Measurements from ENCODE around the gene CORO1C. TPM values are rescaled to one million over a fixed set of nuclear protein-coding genes. Genes with fewer than 3 reads are reported as not detected.
A peak's percentile ranks its signal among the peaks of the same experiment; 100 is the strongest.

CORO1C gene
- total and polyA plus RNA-seq, 4 experiments from 2014 or later, result 8.0 to 12.6 (median 11.1) TPM

- Mint-ChIP-seq H3K9me3 (no peaks in the 10 kb centered on the region), H3K4me3 (peak overlapping the region in 7 of 8 donors; percentile 48 to 85 (median 78)), H3K27me3 (no peaks in the 10 kb centered on the region), H3K27ac (peak overlapping the region; percentile 68 to 89 (median 80)), H3K4me1 (peaks cover 41 to 70% (median 55%) of the 10 kb centered on the region in 4 donors), H3K36me3 (no peaks in the 10 kb centered on the region)
- Histone ChIP-seq H3K4me1 (ENCODE audit: insufficient read depth, low read length) (peaks cover 50% of the 10 kb centered on the region), H3K36me3 (ENCODE audit: insufficient read depth, low read length) (no peaks in the 10 kb centered on the region), H3K27me3 (ENCODE audit: insufficient read depth, low read length) (no peaks in the 10 kb centered on the region), H3K9me3 (ENCODE audit: control insufficient read depth in 1 of 2, low read length in 2 of 2) (no peaks in the 10 kb centered on the region), H3K27ac (ENCODE audit: low read depth, low read length) (no peak overlapping the region), H3K4me3 (ENCODE audit: low read length in 2 of 2) (no peak overlapping the region)
- CTCF ChIA-PET (ENCODE audit: partially characterized antibody), result interaction anchor here (0.7 to 5.8 kb wide), 10 partner anchors 11 to 114 kb away, joined by 3 to 35 read pairs (median 6); no protein-coding TSS in a partner anchor
- POLR2A ChIA-PET (ENCODE audit: partially characterized antibody), result interaction anchor here (0.8 to 2.5 kb wide), 7 partner anchors 40 to 128 kb away, joined by 3 to 12 read pairs (median 5); partner anchors contain the start of genes ISCU, SART3 and SELPLG
- DNase-seq, result no peak
- intact Hi-C loops (cut with micrococcal nuclease), result loop anchor here (2.0 kb wide), 1 partner anchor 25 kb away; no protein-coding TSS in a partner anchor
These were observed 41.2 kb downstream of the CORO1C start for GRCh38 chr12:108690191-108690518.

DNA sequence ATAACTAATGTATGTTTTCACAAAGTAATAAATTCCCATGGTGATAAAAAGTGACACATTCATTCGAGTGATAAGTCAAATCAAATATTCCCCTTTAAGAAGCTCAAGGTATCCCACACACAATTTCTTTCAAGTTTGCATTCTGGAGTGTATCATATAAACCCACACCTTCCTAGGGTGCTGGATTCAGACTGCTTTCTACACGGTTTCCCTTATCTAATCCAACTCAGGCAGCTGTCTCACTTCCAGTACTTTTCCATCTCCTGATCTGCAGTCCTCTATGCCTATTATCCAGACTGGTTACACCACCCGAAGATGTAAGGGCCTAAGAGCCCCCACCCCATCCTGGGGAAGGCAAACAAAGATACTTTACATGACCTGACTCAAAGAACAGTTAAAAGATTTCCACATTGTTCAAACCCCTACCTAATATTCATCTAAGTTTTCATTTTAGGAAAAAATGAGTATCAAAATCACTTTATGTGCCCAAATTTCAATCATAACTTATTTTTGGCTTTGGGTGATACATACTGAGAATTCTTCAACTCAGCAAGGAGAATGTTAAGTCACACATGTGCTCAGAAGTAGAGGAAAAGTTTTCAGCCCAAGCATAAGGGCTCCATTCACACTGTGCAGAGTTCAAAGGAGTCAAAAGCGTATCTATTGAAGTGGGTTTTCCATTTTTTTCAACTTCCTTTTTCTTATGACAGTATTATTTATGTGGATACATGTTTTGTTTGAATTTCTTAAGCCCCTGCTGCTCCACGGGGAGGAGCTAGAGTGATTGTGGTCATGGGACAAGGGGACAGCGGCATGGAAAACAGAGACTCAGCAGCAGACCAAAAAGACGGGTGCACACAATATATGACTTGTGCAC lies 41.8 kb downstream of the CORO1C start:
- Histone ChIP-seq H3K9me3 (ENCODE audit: control insufficient read depth in 1 of 2, low read length in 2 of 2) (no peaks in the 10 kb centered on the region), H3K36me3 (ENCODE audit: insufficient read depth, low read length) (no peaks in the 10 kb centered on the region), H3K4me3 (ENCODE audit: low read length in 2 of 2) (no peak overlapping the region), H3K27ac (ENCODE audit: low read depth, low read length) (no peak overlapping the region), H3K27me3 (ENCODE audit: insufficient read depth, low read length) (no peaks in the 10 kb centered on the region), H3K4me1 (ENCODE audit: insufficient read depth, low read length) (peaks cover 50% of the 10 kb centered on the region)
- ChIA-PET POLR2A (ENCODE audit: partially characterized antibody) (interaction anchor here (0.8 to 2.5 kb wide), 7 partner anchors 41 to 128 kb away, joined by 3 to 12 read pairs (median 5); partner anchors contain the start of genes ISCU, SART3 and SELPLG), CTCF (ENCODE audit: partially characterized antibody) (interaction anchor here (1.0 to 5.8 kb wide), 7 partner anchors 12 to 114 kb away, joined by 3 to 35 read pairs (median 7); no protein-coding TSS in a partner anchor)
- H3K36me3 Mint-ChIP-seq, result no peaks in the 10 kb centered on the region
- H3K27ac Mint-ChIP-seq, result peak overlapping the region; percentile 68 to 89 (median 80)
- peaks cover 41 to 74% (median 58%) of the 10 kb centered on the region in 4 donors for H3K4me1 Mint-ChIP-seq
- peak in 4 of 5 donors; percentile 38 to 49 (median 44) for DNase-seq
- H3K27me3 Mint-ChIP-seq, result no peaks in the 10 kb centered on the region
- intact Hi-C loops (cut with micrococcal nuclease), result loop anchor here (2.0 kb wide), 1 partner anchor 25 kb away; no protein-coding TSS in a partner anchor
- H3K9me3 Mint-ChIP-seq, result no peaks in the 10 kb centered on the region
- peak overlapping the region; percentile 45 to 85 (median 78) for H3K4me3 Mint-ChIP-seq

DNA sequence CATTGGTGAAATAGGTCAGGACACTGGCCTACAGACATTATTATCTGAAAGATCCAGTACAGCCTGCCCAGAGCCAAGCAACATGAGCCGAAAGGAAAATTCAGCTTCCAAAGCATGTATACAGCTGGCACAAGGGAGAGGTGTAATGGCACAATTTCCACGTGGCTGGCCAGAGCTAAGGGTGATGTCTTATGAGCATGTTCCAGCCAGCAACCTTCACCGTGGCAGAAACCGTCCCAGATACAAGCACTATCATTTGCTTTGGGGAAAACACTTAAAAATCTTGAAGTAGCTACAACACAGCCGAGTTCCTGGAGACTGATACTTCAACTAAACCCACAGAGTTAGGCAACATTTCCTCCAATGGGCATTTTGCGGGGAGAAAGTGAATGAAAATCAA lies 44.5 kb downstream of the CORO1C start:
- no peaks in the 10 kb centered on the region for H3K27me3 ChIP-seq (ENCODE audit: insufficient read depth, low read length)
- CTCF ChIA-PET (ENCODE audit: partially characterized antibody), result interaction anchor here (0.9 to 3.8 kb wide), 5 partner anchors 9 to 117 kb away, joined by 3 to 21 read pairs (median 7); no protein-coding TSS in a partner anchor
- DNase-seq, result no peak
- Mint-ChIP-seq H3K4me3 (peak overlapping the region in 1 of 8 donors; percentile 3), H3K36me3 (no peaks in the 10 kb centered on the region), H3K9me3 (no peaks in the 10 kb centered on the region), H3K27me3 (no peaks in the 10 kb centered on the region), H3K4me1 (peaks cover 35 to 58% (median 42%) of the 10 kb centered on the region in 4 donors), H3K27ac (no peak overlapping the region)
- intact Hi-C loops (cut with micrococcal nuclease), result no loop called here
- peaks cover 44% of the 10 kb centered on the region for H3K4me1 ChIP-seq (ENCODE audit: insufficient read depth, low read length)
- H3K4me3 ChIP-seq (ENCODE audit: low read length in 2 of 2), result no peak overlapping the region
- H3K36me3 ChIP-seq (ENCODE audit: insufficient read depth, low read length), result no peaks in the 10 kb centered on the region
- POLR2A ChIA-PET (ENCODE audit: partially characterized antibody), result interaction anchor here (0.7 to 1.5 kb wide), 2 partner anchors 43 to 125 kb away, joined by 3 to 5 read pairs; partner anchors contain the start of genes ISCU and SART3
- no peak overlapping the region for H3K27ac ChIP-seq (ENCODE audit: low read depth, low read length)
- H3K9me3 ChIP-seq (ENCODE audit: control insufficient read depth in 1 of 2, low read length in 2 of 2), result no peaks in the 10 kb centered on the region

DNA sequence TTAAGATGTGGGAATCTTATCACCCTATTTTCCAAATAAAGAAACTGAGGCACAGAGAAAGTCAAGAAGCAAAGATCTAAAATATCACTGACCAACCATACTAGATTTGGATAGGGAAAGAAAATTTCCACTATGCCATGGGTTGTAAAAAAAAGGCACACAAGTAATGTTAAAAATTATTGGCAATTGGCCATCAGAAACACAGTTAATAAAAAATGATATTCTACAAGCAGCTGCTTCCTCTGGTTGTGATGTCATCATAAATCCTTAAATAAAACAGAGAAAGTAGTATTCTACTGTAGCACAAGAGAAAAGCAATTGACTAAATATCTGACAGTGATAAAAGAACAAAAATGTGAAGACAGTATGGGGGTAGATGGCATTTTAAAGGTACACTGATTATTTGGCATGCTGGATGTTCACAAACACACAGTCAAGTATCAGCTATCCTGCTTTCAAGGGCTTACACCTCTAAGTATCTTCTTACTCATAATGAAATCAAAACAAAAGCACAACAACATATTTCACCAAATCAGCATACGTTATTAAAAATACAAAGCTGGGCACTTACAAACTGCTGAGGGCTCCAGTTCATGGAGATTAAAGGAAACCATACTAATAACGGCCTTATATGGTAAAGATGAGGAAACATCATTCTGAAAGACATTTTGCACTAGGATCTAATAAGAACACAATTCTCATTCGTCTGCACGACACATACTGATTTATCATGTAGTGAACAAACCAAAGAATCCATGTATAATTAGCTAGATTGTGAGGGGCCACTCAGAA lies 45.7 kb downstream of the CORO1C start:
- Mint-ChIP-seq H3K4me1 (peaks cover 25 to 46% (median 32%) of the 10 kb centered on the region in 4 donors), H3K36me3 (no peaks in the 10 kb centered on the region), H3K27me3 (no peaks in the 10 kb centered on the region), H3K9me3 (no peaks in the 10 kb centered on the region), H3K4me3 (no peak overlapping the region), H3K27ac (peak overlapping the region in 3 of 7 donors; percentile 4 to 25 (median 19))
- DNase-seq, result no peak
- Histone ChIP-seq H3K4me3 (ENCODE audit: low read length in 2 of 2) (no peak overlapping the region), H3K27me3 (ENCODE audit: insufficient read depth, low read length) (no peaks in the 10 kb centered on the region), H3K4me1 (ENCODE audit: insufficient read depth, low read length) (peaks cover 33% of the 10 kb centered on the region), H3K36me3 (ENCODE audit: insufficient read depth, low read length) (no peaks in the 10 kb centered on the region), H3K27ac (ENCODE audit: low read depth, low read length) (no peak overlapping the region), H3K9me3 (ENCODE audit: control insufficient read depth in 1 of 2, low read length in 2 of 2) (no peaks in the 10 kb centered on the region)
- intact Hi-C loops (cut with micrococcal nuclease), result no loop called here
- CTCF ChIA-PET (ENCODE audit: partially characterized antibody), result interaction anchor here (0.8 to 3.8 kb wide), 7 partner anchors 10 to 118 kb away, joined by 3 to 21 read pairs (median 7); no protein-coding TSS in a partner anchor
- POLR2A ChIA-PET (ENCODE audit: partially characterized antibody), result interaction anchor here (0.7 to 1.5 kb wide), 2 partner anchors 21 to 124 kb away, joined by 3 to 5 read pairs; partner anchors contain the start of genes ISCU and SART3

GRCh38 chr12:108683906-108684556 lies 47.3 kb downstream of the CORO1C start:
- H3K9me3 ChIP-seq (ENCODE audit: control insufficient read depth in 1 of 2, low read length in 2 of 2), result no peaks in the 10 kb centered on the region
- H3K27me3 Mint-ChIP-seq, result no peaks in the 10 kb centered on the region
- H3K9me3 Mint-ChIP-seq, result no peaks in the 10 kb centered on the region
- intact Hi-C loops (cut with micrococcal nuclease), result no loop called here
- no peaks in the 10 kb centered on the region for H3K27me3 ChIP-seq (ENCODE audit: insufficient read depth, low read length)
- H3K36me3 ChIP-seq (ENCODE audit: insufficient read depth, low read length), result no peaks in the 10 kb centered on the region
- no peak overlapping the region for H3K4me3 Mint-ChIP-seq
- no peak overlapping the region for H3K27ac Mint-ChIP-seq
- no peak for DNase-seq
- no peaks in the 10 kb centered on the region for H3K36me3 Mint-ChIP-seq
- no peak overlapping the region for H3K4me3 ChIP-seq (ENCODE audit: low read length in 2 of 2)
- peaks cover 16% of the 10 kb centered on the region for H3K4me1 ChIP-seq (ENCODE audit: insufficient read depth, low read length)
- ChIA-PET CTCF (ENCODE audit: partially characterized antibody) (no interaction called here), POLR2A (ENCODE audit: partially characterized antibody) (no interaction called here)
- no peak overlapping the region for H3K27ac ChIP-seq (ENCODE audit: low read depth, low read length)
- peaks cover 8 to 30% (median 15%) of the 10 kb centered on the region in 4 donors for H3K4me1 Mint-ChIP-seq

DNA sequence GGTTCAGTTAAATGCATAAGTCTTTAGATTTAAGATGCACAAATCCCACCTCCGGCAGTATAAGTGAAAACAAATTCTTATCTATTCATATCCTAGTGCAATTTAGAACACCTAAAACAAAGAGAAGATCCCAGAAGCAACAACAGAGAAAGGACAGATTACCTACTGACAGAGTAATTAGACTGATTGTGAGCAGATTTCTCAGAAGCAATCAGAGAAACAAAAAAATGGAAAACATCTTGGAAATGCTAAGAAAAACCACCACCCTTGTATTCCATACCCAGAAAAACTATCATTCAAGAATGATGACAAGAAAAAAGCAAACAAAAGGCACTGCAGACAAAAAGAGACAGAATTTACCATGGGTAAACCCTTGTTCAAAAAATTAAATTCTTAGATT lies 50.0 kb downstream of the CORO1C start:
- no peak overlapping the region for H3K4me3 ChIP-seq (ENCODE audit: low read length in 2 of 2)
- no peaks in the 10 kb centered on the region for H3K27me3 ChIP-seq (ENCODE audit: insufficient read depth, low read length)
- ChIA-PET POLR2A (ENCODE audit: partially characterized antibody) (no interaction called here), CTCF (ENCODE audit: partially characterized antibody) (no interaction called here)
- H3K9me3 ChIP-seq (ENCODE audit: control insufficient read depth in 1 of 2, low read length in 2 of 2), result no peaks in the 10 kb centered on the region
- Mint-ChIP-seq H3K27ac (no peak overlapping the region), H3K4me1 (peaks cover 8 to 14% (median 10%) of the 10 kb centered on the region in 4 donors), H3K4me3 (no peak overlapping the region), H3K36me3 (peaks cover 0 to 2% of the 10 kb centered on the region in 2 donors), H3K9me3 (no peaks in the 10 kb centered on the region), H3K27me3 (no peaks in the 10 kb centered on the region)
- no peak for DNase-seq
- peaks cover 10% of the 10 kb centered on the region for H3K4me1 ChIP-seq (ENCODE audit: insufficient read depth, low read length)
- no peaks in the 10 kb centered on the region for H3K36me3 ChIP-seq (ENCODE audit: insufficient read depth, low read length)
- H3K27ac ChIP-seq (ENCODE audit: low read depth, low read length), result no peak overlapping the region
- intact Hi-C loops (cut with micrococcal nuclease), result no loop called here
